Ascending aorta (tissue), 2 donors: ENCODE measurements around the gene YOD1. TPM values are rescaled to one million over a fixed set of nuclear protein-coding genes. Genes with fewer than 3 reads are reported as not detected.

Experiments used
- DNase-seq, 2 donors: peaks; one replicate each; pipeline ENCODE4 v3.0.0-alpha.2; 2019; ENCODE audit warnings: low spot score in 2 of 2
- H3K27ac ChIP-seq, 2 donors: fragments of 200-600 bp; sonication (generic); one replicate each; pipeline ENCODE4 v1.5.1; 2016 to 2017; ENCODE audit warnings: mild to moderate bottlenecking in 1 of 2
- H3K27me3 ChIP-seq: fragments of 200-600 bp; sonication (generic); one replicate; pipeline ENCODE4 v1.5.1; 2017
- H3K36me3 ChIP-seq, 2 donors: fragments of 200-600 bp; sonication (generic); one replicate each; pipeline ENCODE4 v1.5.1; 2016
- H3K4me1 ChIP-seq, 2 donors: fragments of 200-600 bp; sonication (generic); one replicate each; pipeline ENCODE4 v1.5.1; 2016 to 2017; ENCODE audit warnings: mild to moderate bottlenecking in 1 of 2
- H3K4me3 ChIP-seq, 2 donors: fragments of 200-600 bp; sonication (generic); one replicate each; pipeline ENCODE4 v1.5.1; 2016 to 2017; ENCODE audit warnings: mild to moderate bottlenecking in 1 of 2
- H3K9me3 ChIP-seq, 2 donors: fragments of 200-600 bp; sonication (generic); one replicate each; pipeline ENCODE4 v1.5.1; 2016
- CTCF ChIP-seq, 3 experiments: fragments of 200-600 bp in 2 of 3; fragments of 450-650 bp in 1 of 3; sonication (generic) in 2 of 3; IDR thresholded peaks; one replicate each; pipeline ENCODE4 v1.5.1; 2016 to 2019; ENCODE audit warnings: antibody characterized with exemption in 3 of 3, mild to moderate bottlenecking in 1 of 3, moderate library complexity in 1 of 3
- intact Hi-C: fragments of 100-400 bp; cut with DNase I; formaldehyde crosslinking; loops from one replicate; pipeline ENCODE4 v1.15.1; 2023
- total RNA-seq: library from RNA; depleted of rRNA; stranded (reverse); fragments of >200 nt; gene quantifications from one replicate; pipeline ENCODE4 v1.1.0, GENCODE V29; 2016

Gene YOD1
- total RNA-seq, 1 donor from 2014 or later: 4.0 TPM

- peaks cover 0 to 6% of the 10 kb centered on the region in 2 donors for H3K4me1 ChIP-seq
- TF ChIP-seq CTCF (IDR thresholded peaks at IDR 0.05): no peak
- no peak overlapping the region for H3K4me3 ChIP-seq
- H3K9me3 ChIP-seq: no peaks in the 10 kb centered on the region
- no peaks in the 10 kb centered on the region for H3K27me3 ChIP-seq
- no peak for DNase-seq
- peaks cover 0 to 6% of the 10 kb centered on the region in 2 donors for H3K36me3 ChIP-seq
- intact Hi-C loops: loop anchor here (1.0 kb wide), 2 partner anchors 23 to 27 kb away; no protein-coding TSS in a partner anchor
- no peak overlapping the region for H3K27ac ChIP-seq
Observed at GRCh38 chr1:207077012-207077411, 26.0 kb upstream of the YOD1 start.

GRCh38 chr1:207076181-207076955 is 25.4 kb upstream of the YOD1 start:
- Histone ChIP-seq H3K27me3 (no peaks in the 10 kb centered on the region), H3K27ac (no peak overlapping the region), H3K36me3 (peaks cover 1 to 7% of the 10 kb centered on the region in 2 donors), H3K9me3 (no peaks in the 10 kb centered on the region), H3K4me3 (no peak overlapping the region), H3K4me1 (peaks cover 0 to 6% of the 10 kb centered on the region in 2 donors)
- DNase-seq: no peak
- no peak for TF ChIP-seq CTCF (IDR thresholded peaks at IDR 0.05)
- intact Hi-C loops: no loop called here

GRCh38 chr1:207073906-207074820 is 23.2 kb upstream of the YOD1 start:
- H3K27ac ChIP-seq: no peak overlapping the region
- peaks cover 0 to 6% of the 10 kb centered on the region in 2 donors for H3K4me1 ChIP-seq
- no peaks in the 10 kb centered on the region for H3K27me3 ChIP-seq
- DNase-seq: no peak
- intact Hi-C loops: no loop called here
- no peaks in the 10 kb centered on the region for H3K9me3 ChIP-seq
- no peak overlapping the region for H3K4me3 ChIP-seq
- peaks cover 7 to 19% of the 10 kb centered on the region in 2 donors for H3K36me3 ChIP-seq
- no peak for TF ChIP-seq CTCF (IDR thresholded peaks at IDR 0.05)

GRCh38 chr1:207072233-207072632 is 21.2 kb upstream of the YOD1 start:
- intact Hi-C loops: no loop called here
- Histone ChIP-seq H3K4me3 (no peak overlapping the region), H3K4me1 (peaks cover 0 to 4% of the 10 kb centered on the region in 2 donors), H3K9me3 (no peaks in the 10 kb centered on the region), H3K27me3 (no peaks in the 10 kb centered on the region), H3K36me3 (peaks cover 12 to 39% of the 10 kb centered on the region in 2 donors), H3K27ac (no peak overlapping the region)
- DNase-seq: no peak
- TF ChIP-seq CTCF (IDR thresholded peaks at IDR 0.05): no peak

GRCh38 chr1:207071426-207071825 is 20.4 kb upstream of the YOD1 start:
- no peaks in the 10 kb centered on the region for H3K9me3 ChIP-seq
- H3K27me3 ChIP-seq: no peaks in the 10 kb centered on the region
- intact Hi-C loops: no loop called here
- H3K4me3 ChIP-seq: no peak overlapping the region
- no peak overlapping the region for H3K27ac ChIP-seq
- DNase-seq: no peak
- H3K36me3 ChIP-seq: peaks cover 12 to 41% of the 10 kb centered on the region in 2 donors
- H3K4me1 ChIP-seq: no peaks in the 10 kb centered on the region
- TF ChIP-seq CTCF (IDR thresholded peaks at IDR 0.05): no peak
